Astrocyte (in vitro differentiated cells and primary cell): ENCODE results near the gene PRPS1. TPM values are rescaled to one million over a fixed set of nuclear protein-coding genes. Genes with fewer than 3 reads are reported as not detected.

Experiments used
- DNase-seq: peaks from one replicate; pipeline ENCODE4 v3.0.0-alpha.2; 2010; ENCODE audit warnings: low read depth
- FAIRE-seq: peaks from 2 replicates; lab custom pipeline; 2011; peaks lifted over from hg19 to GRCh38; lab: Jason Lieb, UNC
- H2AFZ ChIP-seq: 2 replicates; pipeline ENCODE4 v1.6.0; 2012; ENCODE audit warnings: low read depth, low read length, inconsistent platforms
- H3K27ac ChIP-seq: 2 replicates; pipeline ENCODE4 v1.5.1; 2011; ENCODE audit warnings: low read depth, low read length, inconsistent platforms
- H3K27me3 ChIP-seq: 2 replicates; pipeline ENCODE4 v1.6.0; 2011; ENCODE audit warnings: low read length, inconsistent platforms; ENCODE audit not compliant: insufficient read depth
- H3K36me3 ChIP-seq: 2 replicates; pipeline ENCODE4 v1.5.1; 2011; ENCODE audit warnings: low read length, inconsistent platforms; ENCODE audit not compliant: insufficient read depth
- H3K4me1 ChIP-seq: 2 replicates; pipeline ENCODE4 v1.5.1; 2011; ENCODE audit warnings: low read length, inconsistent platforms; ENCODE audit not compliant: insufficient read depth
- H3K4me2 ChIP-seq: 2 replicates; pipeline ENCODE4 v1.6.0; 2012; ENCODE audit warnings: low read length, inconsistent platforms
- H3K4me3 ChIP-seq: 2 replicates; pipeline ENCODE4 v1.5.1; 2011; ENCODE audit warnings: low read depth, mild to moderate bottlenecking, low read length, inconsistent platforms; ENCODE audit not compliant: insufficient read depth
- H3K79me2 ChIP-seq: 2 replicates; pipeline ENCODE4 v1.6.0; 2012; ENCODE audit warnings: mild to moderate bottlenecking, low read length, inconsistent platforms; ENCODE audit not compliant: insufficient read depth
- H3K9ac ChIP-seq: 2 replicates; pipeline ENCODE4 v1.6.0; 2012; ENCODE audit warnings: mild to moderate bottlenecking, low read length, inconsistent platforms
- H3K9me3 ChIP-seq: 2 replicates; pipeline ENCODE4 v1.5.1; 2012; ENCODE audit warnings: low read depth, mild to moderate bottlenecking, low read length, inconsistent platforms; ENCODE audit not compliant: insufficient read depth
- H4K20me1 ChIP-seq: 2 replicates; pipeline ENCODE4 v1.6.0; 2012; ENCODE audit warnings: low read length, inconsistent platforms; ENCODE audit not compliant: insufficient read depth
- H3K27ac Mint-ChIP-seq: one replicate; pipeline ENCODE4 v1.8.0; 2021; ENCODE audit warnings: mild to moderate bottlenecking, mixed read lengths; ENCODE audit not compliant: unreplicated experiment
- H3K27me3 Mint-ChIP-seq: one replicate; pipeline ENCODE4 v1.8.0; 2021; ENCODE audit warnings: low read depth, mixed read lengths; ENCODE audit not compliant: unreplicated experiment
- H3K36me3 Mint-ChIP-seq: one replicate; pipeline ENCODE4 v1.8.0; 2021; ENCODE audit warnings: low read depth, mixed read lengths; ENCODE audit not compliant: unreplicated experiment
- H3K4me1 Mint-ChIP-seq: one replicate; pipeline ENCODE4 v1.8.0; 2021; ENCODE audit warnings: low read depth, mixed read lengths; ENCODE audit not compliant: unreplicated experiment
- H3K4me3 Mint-ChIP-seq: one replicate; pipeline ENCODE4 v1.8.0; 2021; ENCODE audit warnings: mild to moderate bottlenecking, moderate library complexity, mixed read lengths; ENCODE audit not compliant: unreplicated experiment
- H3K9me3 Mint-ChIP-seq: one replicate; pipeline ENCODE4 v1.8.0; 2021; ENCODE audit warnings: mild to moderate bottlenecking, mixed read lengths; ENCODE audit not compliant: unreplicated experiment
- CTCF ChIP-seq: IDR thresholded peaks from 2 replicates; pipeline ENCODE4 v1.5.1; 2011; ENCODE audit warnings: low read depth, mild to moderate bottlenecking, inconsistent platforms, low read length, moderate library complexity; ENCODE audit not compliant: insufficient read depth
- EZH2 ChIP-seq: IDR thresholded peaks from 2 replicates; pipeline ENCODE4 v1.6.1; 2012; ENCODE audit warnings: mild to moderate bottlenecking, low read length, inconsistent platforms; ENCODE audit not compliant: insufficient read depth
- total RNA-seq: library from RNA; stranded (reverse); gene quantifications from 2 replicates; pipeline ENCODE4 v1.2.1, GENCODE V29; 2021

Gene PRPS1
- total RNA-seq, 1 donor from 2014 or later, result 161 TPM

GRCh38 chrX:107600366-107600765 is 27.9 kb upstream of the PRPS1 start:
- DNase-seq (no peak), FAIRE-seq (no peak)
- Histone ChIP-seq H3K9ac (no peak overlapping the region), H3K9me3 (no peaks in the 10 kb centered on the region), H3K4me1 (no peaks in the 10 kb centered on the region), H3K79me2 (no peaks in the 10 kb centered on the region), H3K36me3 (no peaks in the 10 kb centered on the region), H3K27me3 (no peaks in the 10 kb centered on the region), H3K27ac (no peak overlapping the region), H4K20me1 (no peaks in the 10 kb centered on the region), H3K4me2 (no peak overlapping the region), H2AFZ (no peak overlapping the region), H3K4me3 (no peak overlapping the region)
- Mint-ChIP-seq H3K4me3 (no peak overlapping the region), H3K9me3 (no peaks in the 10 kb centered on the region), H3K36me3 (peaks cover 2% of the 10 kb centered on the region), H3K4me1 (peaks cover 4% of the 10 kb centered on the region), H3K27me3 (peaks cover 4% of the 10 kb centered on the region), H3K27ac (no peak overlapping the region)
- TF ChIP-seq EZH2 (no peak), CTCF (no peak)

- TF ChIP-seq CTCF (no peak), EZH2 (no peak)
- H3K27ac ChIP-seq, result no peak overlapping the region
These were observed 27.0 kb upstream of the PRPS1 start for GRCh38 chrX:107601326-107601725.

GRCh38 chrX:107601759-107602158 is 26.6 kb upstream of the PRPS1 start:
- peaks cover 2% of the 10 kb centered on the region for H3K36me3 Mint-ChIP-seq
- no peaks in the 10 kb centered on the region for H3K4me1 Mint-ChIP-seq
- no peak overlapping the region for H3K4me3 ChIP-seq
- H3K27ac Mint-ChIP-seq, result no peak overlapping the region
- no peaks in the 10 kb centered on the region for H3K9me3 ChIP-seq
- no peaks in the 10 kb centered on the region for H3K27me3 ChIP-seq
- H3K4me1 ChIP-seq, result no peaks in the 10 kb centered on the region
- no peaks in the 10 kb centered on the region for H3K79me2 ChIP-seq
- H3K4me2 ChIP-seq, result no peak overlapping the region
- no peak overlapping the region for H3K27ac ChIP-seq
- FAIRE-seq, result no peak
- no peak overlapping the region for H2AFZ ChIP-seq
- H4K20me1 ChIP-seq, result no peaks in the 10 kb centered on the region
- no peak overlapping the region for H3K4me3 Mint-ChIP-seq
- H3K9me3 Mint-ChIP-seq, result no peaks in the 10 kb centered on the region
- H3K9ac ChIP-seq, result no peak overlapping the region
- DNase-seq, result no peak
- peaks cover 4% of the 10 kb centered on the region for H3K27me3 Mint-ChIP-seq
- TF ChIP-seq CTCF (no peak), EZH2 (no peak)
- no peaks in the 10 kb centered on the region for H3K36me3 ChIP-seq

More at GRCh38 chrX:107601326-107601725, 27.0 kb upstream of the PRPS1 start:
- Mint-ChIP-seq H3K4me1 (peaks cover 2% of the 10 kb centered on the region), H3K27ac (no peak overlapping the region), H3K9me3 (no peaks in the 10 kb centered on the region), H3K4me3 (no peak overlapping the region), H3K27me3 (peaks cover 4% of the 10 kb centered on the region), H3K36me3 (peaks cover 2% of the 10 kb centered on the region)
- Histone ChIP-seq H3K4me3 (no peak overlapping the region), H3K9me3 (no peaks in the 10 kb centered on the region), H4K20me1 (no peaks in the 10 kb centered on the region), H3K79me2 (no peaks in the 10 kb centered on the region), H2AFZ (no peak overlapping the region), H3K9ac (no peak overlapping the region), H3K4me2 (no peak overlapping the region), H3K36me3 (no peaks in the 10 kb centered on the region), H3K4me1 (no peaks in the 10 kb centered on the region), H3K27me3 (no peaks in the 10 kb centered on the region)
- DNase-seq (no peak), FAIRE-seq (no peak)
